H1 (cell line): ENCODE measurements around the gene FAIM2. TPM values are rescaled to one million over a fixed set of nuclear protein-coding genes. Genes with fewer than 3 reads are reported as not detected.

Experiments used
- SIRT6 ChIP-seq: IDR thresholded peaks from one replicate; pipeline ENCODE4 v1.7.1; 2012; ENCODE audit warnings: low read length, inconsistent platforms
- TCF12 ChIP-seq: IDR thresholded peaks from 2 replicates; pipeline ENCODE4 v1.6.1; 2011; ENCODE audit warnings: low read depth, mild to moderate bottlenecking, low read length
- polyA plus RNA-seq, 7 experiments: library from polyadenylated mRNA; depleted of rRNA in 3 of 7; stranded (reverse) in 5 of 7; unstranded in 2 of 7; fragments of >200 nt in 5 of 7; fragments of 200-250 nt in 2 of 7; gene quantifications; 1 replicate in 5 of 7; 2 replicates in 1 of 7; 4 replicates in 1 of 7; pipeline versions ENCODE4 v1.2.1 to v1.2.3, GENCODE V29; 2011 to 2013; ENCODE audit warnings: missing spikeins in 2 of 7, mixed read lengths in 2 of 7
- total RNA-seq: library from RNA; stranded (reverse); fragmentation: NEBNext Ultra II Directional; extraction: Animal tissue kit (Norgen Biotek cat#: 25700); gene quantifications from 2 replicates; pipeline ENCODE4 v1.2.1, GENCODE V29; 2021

Gene FAIM2
- total and polyA plus RNA-seq, 2 of the 8 experiments (the other 6 are each of a cell fraction or from before 2014, with no cell fraction given), result 0.89 to 1.3 TPM

- TF ChIP-seq SIRT6, result no peak
- TF ChIP-seq TCF12, result no peak
These were observed 30.9 kb downstream of the FAIM2 start (continued) for GRCh38 chr12:49872781-49873181.
